ENCODE measurements around the gene CCT5. TPM values are rescaled to one million over a fixed set of nuclear protein-coding genes. Genes with fewer than 3 reads are reported as not detected.

The CCT5 gene
- polyA plus RNA-seq, 3 donors: 142 to 236 (median 229) TPM

- Histone ChIP-seq H3K4me1 (ENCODE audit: control insufficient read depth in 1 of 2, insufficient read depth in 2 of 2, low read length in 2 of 2) (no peaks in the 10 kb centered on the region), H3K9me3 (replicated peaks in 1 of 2; ENCODE audit: control insufficient read depth in 1 of 2, insufficient read depth in 1 of 2, low read length in 2 of 2) (peaks cover 0 to 7% of the 10 kb centered on the region in 2 donors), H3K27ac (ENCODE audit: low read depth in 1 of 2, low read length in 2 of 2) (no peak overlapping the region), H3K4me3 (replicated peaks in 1 of 3; ENCODE audit: low read depth in 2 of 3, low read length in 3 of 3) (no peak overlapping the region), H3K79me2 (ENCODE audit: insufficient read depth, low read length) (no peaks in the 10 kb centered on the region), H3K4me2 (replicated peaks; ENCODE audit: extremely low read depth, low read length, poor library complexity, severe bottlenecking) (no peak overlapping the region), H2AFZ (ENCODE audit: insufficient read depth, low read depth, low read length, poor library complexity, severe bottlenecking) (no peak overlapping the region), H3K27me3 (ENCODE audit: control insufficient read depth in 2 of 2, insufficient read depth in 2 of 2, low read length in 2 of 2) (no peaks in the 10 kb centered on the region), H3K36me3 (replicated peaks in 1 of 2; ENCODE audit: control insufficient read depth in 1 of 2, insufficient read depth in 2 of 2, low read length in 2 of 2) (peaks cover 13 to 67% of the 10 kb centered on the region in 2 donors), H3K9ac (ENCODE audit: insufficient read depth, low read length, poor library complexity, severe bottlenecking) (no peak overlapping the region), H4K20me1 (ENCODE audit: insufficient read depth, low read length) (no peaks in the 10 kb centered on the region)
- Mint-ChIP-seq H3K4me1 (no peaks in the 10 kb centered on the region), H3K4me3 (no peak overlapping the region), H3K27ac (peak overlapping the region in 2 of 7 donors; percentile 6 to 16), H3K36me3 (peaks cover 43 to 65% of the 10 kb centered on the region in 2 donors), H3K27me3 (ENCODE audit: low read depth in 3 of 3) (peaks cover 0 to 2% (median 0%) of the 10 kb centered on the region in 3 donors), H3K9me3 (peaks cover 2 to 11% (median 10%) of the 10 kb centered on the region in 7 donors)
- intact Hi-C loops (cut with micrococcal nuclease): no loop called here
- no peak for TF ChIP-seq CTCF (IDR thresholded peaks at IDR 0.05)
- 86% methylated on average over 7 of the region's 11 CpGs for WGBS (ENCODE audit: insufficient coverage)
- no peak for DNase-seq
These were observed 20.6 kb upstream of the CCT5 start for GRCh38 chr5:10229306-10230048.

GRCh38 chr5:10232386-10232785 lies 17.7 kb upstream of the CCT5 start:
- no peaks in the 10 kb centered on the region for H3K9me3 Mint-ChIP-seq
- Histone ChIP-seq H3K79me2 (ENCODE audit: insufficient read depth, low read length) (no peaks in the 10 kb centered on the region), H3K9ac (ENCODE audit: insufficient read depth, low read length, poor library complexity, severe bottlenecking) (no peak overlapping the region), H3K36me3 (replicated peaks in 1 of 2; ENCODE audit: control insufficient read depth in 1 of 2, insufficient read depth in 2 of 2, low read length in 2 of 2) (peaks cover 28 to 83% of the 10 kb centered on the region in 2 donors), H2AFZ (ENCODE audit: insufficient read depth, low read depth, low read length, poor library complexity, severe bottlenecking) (no peak overlapping the region), H3K4me3 (replicated peaks in 1 of 3; ENCODE audit: low read depth in 2 of 3, low read length in 3 of 3) (no peak overlapping the region), H3K4me1 (ENCODE audit: control insufficient read depth in 1 of 2, insufficient read depth in 2 of 2, low read length in 2 of 2) (no peaks in the 10 kb centered on the region), H4K20me1 (ENCODE audit: insufficient read depth, low read length) (no peaks in the 10 kb centered on the region), H3K27me3 (ENCODE audit: control insufficient read depth in 2 of 2, insufficient read depth in 2 of 2, low read length in 2 of 2) (no peaks in the 10 kb centered on the region), H3K9me3 (replicated peaks in 1 of 2; ENCODE audit: control insufficient read depth in 1 of 2, insufficient read depth in 1 of 2, low read length in 2 of 2) (no peaks in the 10 kb centered on the region), H3K4me2 (replicated peaks; ENCODE audit: extremely low read depth, low read length, poor library complexity, severe bottlenecking) (no peak overlapping the region), H3K27ac (ENCODE audit: low read depth in 1 of 2, low read length in 2 of 2) (no peak overlapping the region)
- TF ChIP-seq CTCF (IDR thresholded peaks at IDR 0.05): no peak
- H3K27ac Mint-ChIP-seq: peak overlapping the region in 2 of 7 donors; percentile 36 to 45
- peaks cover 44 to 67% of the 10 kb centered on the region in 2 donors for H3K36me3 Mint-ChIP-seq
- intact Hi-C loops (cut with micrococcal nuclease): no loop called here
- DNase-seq: no peak
- no peak overlapping the region for H3K4me3 Mint-ChIP-seq
- WGBS (ENCODE audit: insufficient coverage): 99% methylated on average over 8 of the region's 9 CpGs
- H3K4me1 Mint-ChIP-seq: no peaks in the 10 kb centered on the region
- H3K27me3 Mint-ChIP-seq (ENCODE audit: low read depth in 3 of 3): peaks cover 0 to 2% (median 0%) of the 10 kb centered on the region in 3 donors

All from CD14-positive monocyte (primary cell).